Endometrial microvascular endothelial cells (primary cell): ENCODE measurements around the gene PLEKHG2. TPM values are rescaled to one million over a fixed set of nuclear protein-coding genes. Genes with fewer than 3 reads are reported as not detected.

Experiments used
- in situ Hi-C: cut with HindIII; loops from 2 replicates; pipeline ENCODE4 v1.10.0; 2017; ENCODE audit warnings: low sequenced_read_pairs, low pct_unique_long_range_greater_than_20kb; ENCODE audit errors: inconsistent ontology term
- total RNA-seq: library from RNA; depleted of rRNA; stranded (reverse); fragments of >200 nt; gene quantifications from one replicate; pipeline ENCODE4 v1.2.3, GENCODE V29; 2015; ENCODE audit errors: inconsistent ontology term

Gene PLEKHG2
- total RNA-seq, 1 donor from 2014 or later: 12.8 TPM

GRCh38 chr19:39384839-39385568 is 27.5 kb upstream of the PLEKHG2 start:
- in situ Hi-C loops: no loop called here

- in situ Hi-C loops: no loop called here
Observed at GRCh38 chr19:39385629-39386411, 26.6 kb upstream of the PLEKHG2 start.

GRCh38 chr19:39386557-39386956 is 25.9 kb upstream of the PLEKHG2 start:
- in situ Hi-C loops: no loop called here

GRCh38 chr19:39388657-39389056 is 23.8 kb upstream of the PLEKHG2 start:
- in situ Hi-C loops: no loop called here

GRCh38 chr19:39389631-39390414 is 22.6 kb upstream of the PLEKHG2 start:
- in situ Hi-C loops: no loop called here

GRCh38 chr19:39390451-39390750 is 22.1 kb upstream of the PLEKHG2 start:
- in situ Hi-C loops: no loop called here

- in situ Hi-C loops: no loop called here
Observed at GRCh38 chr19:39390751-39391437, 21.6 kb upstream of the PLEKHG2 start, which contains the start of the genes MED29 and PAF1. Gene MED29 (plus strand): TSS chr19:39391378. CDS start chr19:39391423, 45 bp downstream. Gene PAF1 (minus strand): TSS chr19:39391106. CDS start chr19:39390864, 242 bp downstream.

- in situ Hi-C loops: no loop called here
Observed at GRCh38 chr19:39397360-39398296, 14.8 kb upstream of the PLEKHG2 start.

GRCh38 chr19:39398297-39398864 is 14.1 kb upstream of the PLEKHG2 start:
- in situ Hi-C loops: no loop called here

GRCh38 chr19:39399668-39400050 is 12.8 kb upstream of the PLEKHG2 start:
- in situ Hi-C loops: no loop called here

GRCh38 chr19:39400061-39400460 is 12.4 kb upstream of the PLEKHG2 start:
- in situ Hi-C loops: no loop called here

- in situ Hi-C loops: no loop called here
Observed at GRCh38 chr19:39401070-39401548, 11.4 kb upstream of the PLEKHG2 start.

- in situ Hi-C loops: no loop called here
Observed at GRCh38 chr19:39401549-39402345, 10.7 kb upstream of the PLEKHG2 start.

GRCh38 chr19:39402346-39403300 is 9.8 kb upstream of the PLEKHG2 start:
- in situ Hi-C loops: no loop called here

GRCh38 chr19:39403331-39404312 is 8.8 kb upstream of the PLEKHG2 start:
- in situ Hi-C loops: no loop called here
